Loucy (cell line): Measurements from ENCODE around the gene DUSP14.

Experiments used
- H2AFZ ChIP-seq: fragments of 200-600 bp; sonication (generic); 2 replicates; pipeline ENCODE4 v1.6.0; 2016; ENCODE audit warnings: antibody characterized with exemption, mild to moderate bottlenecking, low read length, moderate library complexity
- H3F3A ChIP-seq: fragments of 200-600 bp; 2 replicates; pipeline ENCODE4 v1.6.0; 2016; ENCODE audit warnings: antibody characterized with exemption, low read depth, mild to moderate bottlenecking
- H3K27me3 ChIP-seq: fragments of 200-600 bp; sonication (generic); 2 replicates; pipeline ENCODE4 v1.6.1; 2014; ENCODE audit warnings: low read length, mild to moderate bottlenecking; ENCODE audit not compliant: insufficient read depth, poor library complexity, severe bottlenecking
- H3K36me3 ChIP-seq: fragments of 200-600 bp; sonication (generic); 2 replicates; pipeline ENCODE4 v1.6.1; 2016; ENCODE audit warnings: low read length; ENCODE audit not compliant: insufficient read depth
- H3K4me1 ChIP-seq: fragments of 200-600 bp; sonication (generic); 2 replicates; pipeline ENCODE4 v1.5.1; 2014; ENCODE audit warnings: low read length, mild to moderate bottlenecking; ENCODE audit not compliant: insufficient read depth, poor library complexity, severe bottlenecking
- H3K4me2 ChIP-seq: fragments of 200-600 bp; sonication (generic); 2 replicates; pipeline ENCODE4 v1.6.0; 2014; ENCODE audit warnings: antibody characterized with exemption, low read length, low read depth, mild to moderate bottlenecking; ENCODE audit not compliant: poor library complexity, severe bottlenecking
- H3K4me3 ChIP-seq: fragments of 200-600 bp; sonication (generic); 2 replicates; pipeline ENCODE4 v1.5.1; 2014; ENCODE audit warnings: low read length, mild to moderate bottlenecking, mixed read lengths; ENCODE audit not compliant: poor library complexity, severe bottlenecking
- H3K79me2 ChIP-seq: fragments of 200-600 bp; sonication (generic); 2 replicates; pipeline ENCODE4 v1.6.1; 2014; ENCODE audit warnings: low read length; ENCODE audit not compliant: insufficient read depth
- H3K9ac ChIP-seq: fragments of 200-600 bp; sonication (generic); 2 replicates; pipeline ENCODE4 v1.6.0; 2014; ENCODE audit warnings: mild to moderate bottlenecking, low read depth, low read length, moderate library complexity; ENCODE audit not compliant: poor library complexity, severe bottlenecking
- H3K9me2 ChIP-seq: fragments of 200-600 bp; sonication (generic); replicated peaks from 2 replicates; pipeline ENCODE4 v1.6.1; 2016; ENCODE audit warnings: low read depth, low read length, mixed read lengths
- H3K9me3 ChIP-seq: fragments of 200-600 bp; sonication (generic); 2 replicates; pipeline ENCODE4 v1.6.1; 2014; ENCODE audit warnings: mild to moderate bottlenecking, antibody characterized with exemption, low read length, low read depth; ENCODE audit not compliant: insufficient read depth
- H4K20me1 ChIP-seq: fragments of 200-600 bp; sonication (generic); 2 replicates; pipeline ENCODE4 v1.6.0; 2014; ENCODE audit warnings: antibody characterized with exemption, low read length, mild to moderate bottlenecking; ENCODE audit not compliant: insufficient read depth, poor library complexity, severe bottlenecking
- EZH2phosphoT487 ChIP-seq: fragments of 200-600 bp; IDR thresholded peaks from 2 replicates; pipeline ENCODE4 v1.6.1; 2018; ENCODE audit warnings: antibody characterized with exemption, mild to moderate bottlenecking, moderate library complexity, borderline replicate concordance
- TF ChIP-seq, protein P1 (sequence below): fragments of 200-600 bp; sonication (generic); conservative IDR thresholded peaks from 2 replicates; pipeline ENCODE4 v1.5.1; 2014; ENCODE audit warnings: mild to moderate bottlenecking, antibody characterized with exemption, low read length

The DUSP14 gene

DNA sequence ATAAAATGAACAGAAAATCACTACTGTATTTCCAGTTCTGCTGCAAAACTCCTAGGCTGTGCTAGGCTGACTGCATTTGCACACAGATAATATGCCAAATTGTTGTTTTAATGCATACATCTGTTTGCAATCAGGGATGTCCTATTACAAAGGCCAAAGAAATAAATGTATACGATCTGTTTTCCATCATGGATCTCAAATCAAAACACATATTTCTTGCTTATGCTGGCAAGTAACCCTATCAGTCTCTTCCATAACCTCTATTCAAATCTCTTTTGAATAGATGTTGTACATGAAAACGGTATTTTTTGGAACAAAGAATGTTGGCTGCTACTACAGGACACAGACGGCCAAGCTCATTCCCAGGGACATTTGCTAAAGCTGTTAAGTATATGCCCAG, 56.6 kb downstream of the DUSP14 start:
- H3K79me2 ChIP-seq, result peaks cover 48% of the 10 kb centered on the region
- no peak for TF ChIP-seq EZH2phosphoT487
- H2AFZ ChIP-seq, result no peak overlapping the region
- H4K20me1 ChIP-seq, result peaks cover 11% of the 10 kb centered on the region
- peaks cover 38% of the 10 kb centered on the region for H3K36me3 ChIP-seq
- no peaks in the 10 kb centered on the region for H3K27me3 ChIP-seq
- H3K4me1 ChIP-seq, result no peaks in the 10 kb centered on the region
- no peak overlapping the region for H3K9ac ChIP-seq
- H3K9me3 ChIP-seq, result no peaks in the 10 kb centered on the region
- no peak overlapping the region for H3K4me2 ChIP-seq
- no peak overlapping the region for H3K4me3 ChIP-seq
- H3K9me2 ChIP-seq, result no peaks in the 10 kb centered on the region
- no peaks in the 10 kb centered on the region for H3F3A ChIP-seq

DNA sequence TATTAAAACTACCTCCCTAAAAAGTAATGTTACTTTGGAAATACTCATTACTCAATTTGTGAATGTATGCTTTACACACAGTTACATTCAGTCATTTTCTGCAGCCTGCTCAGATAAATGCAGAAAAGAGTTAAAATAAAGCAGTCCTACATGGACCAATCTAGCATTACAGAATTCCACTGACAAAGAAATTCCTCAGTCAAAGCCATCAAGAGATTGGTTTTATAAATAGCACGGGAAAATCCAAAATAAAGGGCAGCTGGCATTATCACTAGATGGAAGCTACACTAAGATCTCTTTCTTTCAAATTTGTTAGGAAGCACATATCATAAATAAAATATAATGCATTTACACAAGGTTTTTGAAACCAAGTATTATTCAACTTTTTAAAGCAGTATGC, 58.3 kb downstream of the DUSP14 start:
- Histone ChIP-seq H3K36me3 (peaks cover 34% of the 10 kb centered on the region; the same call in 1 of the 2 replicates), H3K9ac (no peak overlapping the region)

DNA sequence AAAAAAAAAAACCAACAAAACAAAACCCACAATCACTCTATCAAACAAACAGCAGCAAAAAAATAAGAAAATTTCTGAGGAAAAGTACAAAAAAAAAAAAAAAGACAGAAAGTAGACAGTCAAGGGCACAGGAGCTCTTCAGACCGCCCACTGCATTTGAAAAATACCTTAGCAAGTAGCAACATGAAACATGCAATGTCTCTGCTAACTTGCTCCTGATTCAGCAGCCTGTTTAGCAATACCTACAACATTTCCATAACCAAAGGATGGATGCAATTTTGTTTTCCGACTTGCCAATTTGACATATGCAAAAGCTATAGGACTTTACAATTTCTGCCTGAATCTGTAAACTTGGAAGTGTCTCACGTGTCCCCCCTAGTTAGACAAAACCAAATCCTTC, 62.1 kb downstream of the DUSP14 start:
- Histone ChIP-seq H3K27me3 (no peaks in the 10 kb centered on the region), H3F3A (no peaks in the 10 kb centered on the region), H3K4me2 (no peak overlapping the region), H4K20me1 (peaks cover 11% of the 10 kb centered on the region), H3K36me3 (peaks cover 46% of the 10 kb centered on the region; the same call in 1 of the 2 replicates), H2AFZ (no peak overlapping the region), H3K4me1 (no peaks in the 10 kb centered on the region), H3K9me3 (no peaks in the 10 kb centered on the region), H3K4me3 (no peak overlapping the region), H3K9me2 (no peaks in the 10 kb centered on the region), H3K9ac (no peak overlapping the region), H3K79me2 (peaks cover 39% of the 10 kb centered on the region)
- TF ChIP-seq EZH2phosphoT487, result no peak
- TF ChIP-seq, protein P1, sequence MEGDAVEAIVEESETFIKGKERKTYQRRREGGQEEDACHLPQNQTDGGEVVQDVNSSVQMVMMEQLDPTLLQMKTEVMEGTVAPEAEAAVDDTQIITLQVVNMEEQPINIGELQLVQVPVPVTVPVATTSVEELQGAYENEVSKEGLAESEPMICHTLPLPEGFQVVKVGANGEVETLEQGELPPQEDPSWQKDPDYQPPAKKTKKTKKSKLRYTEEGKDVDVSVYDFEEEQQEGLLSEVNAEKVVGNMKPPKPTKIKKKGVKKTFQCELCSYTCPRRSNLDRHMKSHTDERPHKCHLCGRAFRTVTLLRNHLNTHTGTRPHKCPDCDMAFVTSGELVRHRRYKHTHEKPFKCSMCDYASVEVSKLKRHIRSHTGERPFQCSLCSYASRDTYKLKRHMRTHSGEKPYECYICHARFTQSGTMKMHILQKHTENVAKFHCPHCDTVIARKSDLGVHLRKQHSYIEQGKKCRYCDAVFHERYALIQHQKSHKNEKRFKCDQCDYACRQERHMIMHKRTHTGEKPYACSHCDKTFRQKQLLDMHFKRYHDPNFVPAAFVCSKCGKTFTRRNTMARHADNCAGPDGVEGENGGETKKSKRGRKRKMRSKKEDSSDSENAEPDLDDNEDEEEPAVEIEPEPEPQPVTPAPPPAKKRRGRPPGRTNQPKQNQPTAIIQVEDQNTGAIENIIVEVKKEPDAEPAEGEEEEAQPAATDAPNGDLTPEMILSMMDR, result no peak

More for the DNA sequence above, 58.3 kb downstream of the DUSP14 start:
- Histone ChIP-seq H3F3A (no peaks in the 10 kb centered on the region), H3K9me2 (no peaks in the 10 kb centered on the region), H3K4me2 (no peak overlapping the region), H3K79me2 (peaks cover 54% of the 10 kb centered on the region), H4K20me1 (peaks cover 11% of the 10 kb centered on the region), H3K4me1 (no peaks in the 10 kb centered on the region), H3K4me3 (no peak overlapping the region), H3K9me3 (no peaks in the 10 kb centered on the region), H3K27me3 (no peaks in the 10 kb centered on the region), H2AFZ (no peak overlapping the region)
- TF ChIP-seq EZH2phosphoT487, result no peak
- TF ChIP-seq, protein P1, result no peak

DNA sequence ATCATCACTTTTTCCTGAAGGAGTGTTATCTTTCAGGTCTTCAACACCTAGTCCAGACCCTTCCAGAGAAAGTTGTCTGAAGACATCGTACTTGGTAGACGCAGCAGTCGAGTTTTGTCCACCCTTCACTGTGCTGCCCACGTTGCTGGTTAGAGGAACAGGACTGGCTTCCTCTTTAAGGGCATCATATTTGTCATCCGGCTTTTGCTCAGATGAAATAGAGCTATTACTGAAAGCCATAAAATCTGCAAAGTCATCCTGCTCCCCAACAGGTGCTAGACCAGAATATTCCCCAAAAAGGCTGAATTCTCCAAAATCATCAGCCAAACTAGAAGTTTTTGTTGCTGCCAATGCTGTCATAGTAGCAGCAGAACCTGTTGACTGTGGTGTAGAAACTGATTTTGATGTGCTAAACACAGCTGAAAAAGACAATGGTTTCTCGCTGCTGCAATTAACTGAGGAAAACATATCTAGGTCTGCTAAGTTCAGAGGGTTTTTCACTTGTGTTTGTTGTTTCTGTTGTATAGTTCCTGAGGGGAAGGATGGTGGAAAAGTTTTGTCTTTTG, 63.8 kb downstream of the DUSP14 start:
- H3F3A ChIP-seq, result no peaks in the 10 kb centered on the region
- H3K79me2 ChIP-seq, result peaks cover 24% of the 10 kb centered on the region
- H3K36me3 ChIP-seq, result peaks cover 59% of the 10 kb centered on the region; the same call in 1 of the 2 replicates
- H3K9me2 ChIP-seq, result no peaks in the 10 kb centered on the region
- H3K27me3 ChIP-seq, result no peaks in the 10 kb centered on the region
- H3K4me1 ChIP-seq, result no peaks in the 10 kb centered on the region
- no peak overlapping the region for H3K4me3 ChIP-seq
- no peak overlapping the region for H3K9ac ChIP-seq
- H3K9me3 ChIP-seq, result no peaks in the 10 kb centered on the region
- peaks cover 11% of the 10 kb centered on the region for H4K20me1 ChIP-seq
- H3K4me2 ChIP-seq, result no peak overlapping the region
- no peak overlapping the region for H2AFZ ChIP-seq
- no peak for TF ChIP-seq EZH2phosphoT487
